H54 (cell line): ENCODE results near the gene MRPS23.

Experiments
- DNase-seq: peaks from one replicate; pipeline ENCODE4 v3.0.0; 2011; ENCODE audit warnings: low spot score, mixed read lengths; ENCODE audit not compliant: insufficient read length
- FAIRE-seq: peaks from 3 replicates; lab custom pipeline; 2011; peaks lifted over from hg19 to GRCh38; lab: Jason Lieb, UNC
- POLR2A ChIP-seq: IDR thresholded peaks from 2 replicates; pipeline ENCODE4 v1.6.1; 2011; ENCODE audit warnings: low read depth, mild to moderate bottlenecking, low read length

MRPS23 gene

GRCh38 chr17:57866319-57866718, 16.5 kb upstream of the MRPS23 start:
- DNase-seq, result no peak
- FAIRE-seq, result no peak

GRCh38 chr17:57864273-57864672, 14.4 kb upstream of the MRPS23 start:
- no peak for FAIRE-seq

More at GRCh38 chr17:57866319-57866718, 16.5 kb upstream of the MRPS23 start:
- TF ChIP-seq POLR2A, result no peak

GRCh38 chr17:57862694-57863667, 13.1 kb upstream of the MRPS23 start:
- TF ChIP-seq POLR2A, result no peak
- DNase-seq (no peak), FAIRE-seq (no peak)

More at GRCh38 chr17:57864273-57864672, 14.4 kb upstream of the MRPS23 start:
- no peak for DNase-seq
- no peak for TF ChIP-seq POLR2A

- FAIRE-seq, result no peak
Observed at GRCh38 chr17:57861790-57862693, 12.2 kb upstream of the MRPS23 start.

GRCh38 chr17:57861000-57861789, 11.4 kb upstream of the MRPS23 start:
- DNase-seq, result peak; percentile 92
- peak; percentile 38 for FAIRE-seq
- TF ChIP-seq POLR2A, result no peak

More at GRCh38 chr17:57861790-57862693, 12.2 kb upstream of the MRPS23 start:
- no peak for TF ChIP-seq POLR2A
- no peak for DNase-seq

- FAIRE-seq (no peak), DNase-seq (no peak)
- TF ChIP-seq POLR2A, result no peak
Observed at GRCh38 chr17:57860414-57860999, 10.7 kb upstream of the MRPS23 start.

GRCh38 chr17:57859601-57860413, 10.0 kb upstream of the MRPS23 start:
- no peak for TF ChIP-seq POLR2A
- no peak for FAIRE-seq
- no peak for DNase-seq

- no peak for TF ChIP-seq POLR2A
- FAIRE-seq (no peak), DNase-seq (no peak)
Observed at GRCh38 chr17:57858838-57859237, 9.0 kb upstream of the MRPS23 start.

- DNase-seq (no peak), FAIRE-seq (no peak)
- TF ChIP-seq POLR2A, result no peak
Observed at GRCh38 chr17:57856792-57857620, 7.2 kb upstream of the MRPS23 start.

GRCh38 chr17:57855391-57856035, 5.7 kb upstream of the MRPS23 start:
- no peak for DNase-seq
- TF ChIP-seq POLR2A, result no peak
- no peak for FAIRE-seq

- TF ChIP-seq POLR2A, result no peak
- FAIRE-seq, result no peak
- DNase-seq, result no peak
Observed at GRCh38 chr17:57853695-57854094, 3.9 kb upstream of the MRPS23 start.
